ENCODE data around the gene FRZB. TPM values are rescaled to one million over a fixed set of nuclear protein-coding genes. Genes with fewer than 3 reads are reported as not detected.

FRZB gene
- total RNA-seq, 2 donors from 2014 or later, result 1.8 to 2.4 TPM

DNA sequence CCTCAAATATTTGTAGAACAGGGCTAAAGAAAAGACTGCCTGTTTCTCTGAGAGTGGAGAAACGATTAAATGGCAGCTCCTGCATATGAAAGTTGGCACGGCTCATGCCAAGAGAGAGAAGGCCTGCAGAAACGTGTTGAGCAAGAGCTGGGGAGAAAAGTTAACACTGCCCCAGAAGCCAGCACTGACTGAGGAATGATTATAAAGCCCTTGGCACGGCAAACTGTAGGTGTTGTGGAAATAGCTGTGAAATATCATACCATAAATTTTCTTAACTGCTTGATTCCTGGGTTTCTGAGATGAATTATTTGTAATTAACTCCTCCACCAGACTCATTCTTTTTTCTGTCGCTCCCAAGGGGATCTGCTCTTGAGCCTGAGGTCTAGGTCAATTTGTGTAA is 4.3 kb downstream of the FRZB start:
- TF ChIP-seq, protein P1, sequence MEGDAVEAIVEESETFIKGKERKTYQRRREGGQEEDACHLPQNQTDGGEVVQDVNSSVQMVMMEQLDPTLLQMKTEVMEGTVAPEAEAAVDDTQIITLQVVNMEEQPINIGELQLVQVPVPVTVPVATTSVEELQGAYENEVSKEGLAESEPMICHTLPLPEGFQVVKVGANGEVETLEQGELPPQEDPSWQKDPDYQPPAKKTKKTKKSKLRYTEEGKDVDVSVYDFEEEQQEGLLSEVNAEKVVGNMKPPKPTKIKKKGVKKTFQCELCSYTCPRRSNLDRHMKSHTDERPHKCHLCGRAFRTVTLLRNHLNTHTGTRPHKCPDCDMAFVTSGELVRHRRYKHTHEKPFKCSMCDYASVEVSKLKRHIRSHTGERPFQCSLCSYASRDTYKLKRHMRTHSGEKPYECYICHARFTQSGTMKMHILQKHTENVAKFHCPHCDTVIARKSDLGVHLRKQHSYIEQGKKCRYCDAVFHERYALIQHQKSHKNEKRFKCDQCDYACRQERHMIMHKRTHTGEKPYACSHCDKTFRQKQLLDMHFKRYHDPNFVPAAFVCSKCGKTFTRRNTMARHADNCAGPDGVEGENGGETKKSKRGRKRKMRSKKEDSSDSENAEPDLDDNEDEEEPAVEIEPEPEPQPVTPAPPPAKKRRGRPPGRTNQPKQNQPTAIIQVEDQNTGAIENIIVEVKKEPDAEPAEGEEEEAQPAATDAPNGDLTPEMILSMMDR (IDR thresholded peaks at IDR 0.05), result no peak
- Histone ChIP-seq H3K27ac (no peak overlapping the region), H3K4me3 (no peak overlapping the region), H3K4me1 (peaks cover 0 to 15% of the 10 kb centered on the region in 2 donors), H3K27me3 (no peaks in the 10 kb centered on the region), H3K36me3 (no peaks in the 10 kb centered on the region), H3K9me3 (no peaks in the 10 kb centered on the region)
- no peak for DNase-seq (ENCODE audit: low spot score)

DNA sequence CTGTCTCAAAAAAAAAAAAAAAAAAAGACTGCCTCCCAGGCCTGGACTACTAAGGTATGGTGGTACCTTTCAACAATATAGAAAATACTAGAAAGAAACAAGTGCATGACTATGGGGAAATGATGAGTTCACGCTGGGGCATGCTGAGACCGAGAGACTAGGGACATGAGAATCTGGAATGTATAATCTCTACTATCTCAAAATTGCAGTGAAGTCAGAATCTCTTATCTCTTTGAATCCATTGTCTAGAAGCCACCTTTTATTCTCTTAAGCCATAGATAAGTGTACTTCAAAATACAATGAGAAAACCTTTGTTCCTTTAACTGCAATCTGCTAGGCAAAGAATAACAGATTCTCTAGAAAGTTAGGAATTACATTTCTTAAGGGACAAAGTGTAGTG is 5.6 kb downstream of the FRZB start:
- no peak for DNase-seq (ENCODE audit: low spot score)
- H3K27ac ChIP-seq, result no peak overlapping the region

DNA sequence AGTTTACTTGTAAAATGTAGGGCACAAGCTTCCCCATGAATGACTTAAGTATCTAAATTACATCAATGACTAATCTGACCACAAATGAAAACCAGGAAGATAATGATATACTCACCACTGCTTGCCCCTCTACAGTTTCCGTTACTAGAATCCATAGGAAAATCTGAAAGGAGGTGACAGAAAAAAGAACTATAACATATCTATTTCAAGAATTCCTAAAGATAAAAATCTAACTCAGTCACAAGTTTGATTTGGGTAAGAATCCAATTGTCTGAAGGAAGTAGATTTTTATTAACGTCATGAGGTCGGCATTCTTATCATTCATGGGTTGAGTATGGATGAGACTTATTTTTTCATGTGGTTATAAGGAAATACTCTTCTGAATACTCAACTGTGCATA is 7.8 kb downstream of the FRZB start:
- no peak for DNase-seq (ENCODE audit: low spot score)
- Histone ChIP-seq H3K4me3 (no peak overlapping the region), H3K27ac (no peak overlapping the region), H3K4me1 (no peaks in the 10 kb centered on the region), H3K36me3 (no peaks in the 10 kb centered on the region), H3K27me3 (no peaks in the 10 kb centered on the region), H3K9me3 (no peaks in the 10 kb centered on the region)
- TF ChIP-seq, protein P1 (IDR thresholded peaks at IDR 0.05), result no peak

More for the DNA sequence above, 5.6 kb downstream of the FRZB start:
- Histone ChIP-seq H3K27me3 (no peaks in the 10 kb centered on the region), H3K9me3 (no peaks in the 10 kb centered on the region), H3K4me3 (no peak overlapping the region), H3K4me1 (peaks cover 0 to 3% of the 10 kb centered on the region in 2 donors), H3K36me3 (no peaks in the 10 kb centered on the region)
- TF ChIP-seq, protein P1 (IDR thresholded peaks at IDR 0.05), result no peak

DNA sequence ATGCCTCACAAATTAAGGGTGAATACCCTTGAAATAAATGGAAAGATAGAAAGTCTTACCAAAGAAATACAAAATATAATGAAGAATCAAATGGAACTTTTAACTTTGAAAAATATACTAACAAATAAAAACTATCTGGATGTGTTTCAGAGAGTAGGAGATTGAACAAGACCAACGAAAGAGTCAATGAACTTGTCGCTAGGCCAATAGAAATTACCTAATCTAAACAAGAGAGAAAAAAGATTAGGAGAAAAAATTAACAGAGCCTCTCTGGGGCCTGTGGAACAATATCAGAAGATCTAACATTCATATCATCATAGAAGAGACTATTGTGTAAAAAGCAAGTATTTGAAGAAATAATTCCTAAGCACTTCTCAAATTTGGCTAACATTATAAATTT is 11.1 kb downstream of the FRZB start:
- Histone ChIP-seq H3K27ac (no peak overlapping the region), H3K4me3 (no peak overlapping the region), H3K27me3 (no peaks in the 10 kb centered on the region), H3K4me1 (no peaks in the 10 kb centered on the region), H3K36me3 (no peaks in the 10 kb centered on the region), H3K9me3 (no peaks in the 10 kb centered on the region)
- TF ChIP-seq, protein P1 (IDR thresholded peaks at IDR 0.05), result no peak
- no peak for DNase-seq (ENCODE audit: low spot score)

DNA sequence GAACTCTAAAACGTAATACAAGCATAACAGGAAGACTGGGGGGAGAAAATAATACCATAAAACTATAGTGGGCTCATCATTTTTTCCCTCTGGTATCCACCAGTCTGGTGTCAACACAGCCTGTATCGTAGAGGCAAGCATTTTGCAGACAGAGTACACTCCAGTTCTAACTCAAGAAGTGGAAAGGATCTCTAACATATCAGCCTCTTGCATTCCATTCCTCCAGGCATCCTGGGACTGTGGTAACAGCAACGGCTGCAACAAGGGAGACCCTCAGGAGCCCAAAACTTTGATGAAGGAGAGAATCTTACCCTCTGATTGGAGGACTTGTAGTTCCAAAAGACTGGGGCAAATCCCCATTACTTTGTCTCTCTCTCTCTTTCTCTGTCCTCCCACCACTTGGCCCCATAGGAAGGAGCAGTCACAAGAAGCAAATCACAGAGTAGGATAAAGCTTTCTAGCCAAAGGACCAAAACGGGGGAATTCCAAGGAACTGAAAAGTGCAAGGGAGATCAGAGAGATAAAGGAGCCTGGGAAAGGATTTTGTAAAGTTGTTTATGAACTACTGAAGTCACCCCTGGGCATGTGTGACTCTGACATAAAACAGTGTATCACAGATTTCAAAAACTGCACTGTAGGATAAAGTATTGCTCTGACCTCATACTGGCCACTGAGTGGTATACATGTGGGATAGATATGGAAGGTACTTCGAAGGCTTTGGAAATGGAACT is 11.9 kb downstream of the FRZB start:
- H3K27me3 ChIP-seq, result no peaks in the 10 kb centered on the region

More for the DNA sequence above, 11.9 kb downstream of the FRZB start:
- Histone ChIP-seq H3K27ac (no peak overlapping the region), H3K9me3 (no peaks in the 10 kb centered on the region), H3K36me3 (no peaks in the 10 kb centered on the region), H3K4me3 (no peak overlapping the region), H3K4me1 (no peaks in the 10 kb centered on the region)
- TF ChIP-seq, protein P1 (IDR thresholded peaks at IDR 0.05), result no peak
- DNase-seq (ENCODE audit: low spot score), result no peak

Data from right atrium auricular region (tissue), 2 donors.